H9 (cell line): ENCODE results near the gene LYPD4. TPM values are rescaled to one million over a fixed set of nuclear protein-coding genes. Genes with fewer than 3 reads are reported as not detected.

Experiments
- DNase-seq: peaks from one replicate; pipeline ENCODE4 v3.0.0-alpha.2; 2017
- H2AFZ ChIP-seq: one replicate; pipeline ENCODE4 v1.6.1; 2013; ENCODE audit warnings: mild to moderate bottlenecking, low read length, control low read depth, moderate library complexity
- H2AK5ac ChIP-seq: 2 replicates; pipeline ENCODE4 v1.6.1; 2013; ENCODE audit warnings: low read length, control low read depth, mixed read lengths; ENCODE audit not compliant: insufficient read length
- H2BK120ac ChIP-seq: one replicate; pipeline ENCODE4 v1.6.1; 2013; ENCODE audit warnings: low read depth, mild to moderate bottlenecking, low read length, control low read depth, inconsistent platforms; ENCODE audit not compliant: poor library complexity, severe bottlenecking
- H2BK12ac ChIP-seq: 2 replicates; pipeline ENCODE4 v1.6.1; 2013; ENCODE audit warnings: low read length, control low read depth, mixed read lengths, low read depth; ENCODE audit not compliant: insufficient read length
- H2BK15ac ChIP-seq: 2 replicates; pipeline ENCODE4 v1.6.1; 2013; ENCODE audit warnings: low read depth, low read length, control low read depth
- H2BK20ac ChIP-seq: one replicate; pipeline ENCODE4 v1.6.1; 2013; ENCODE audit warnings: low read depth, mild to moderate bottlenecking, low read length, control low read depth, inconsistent platforms; ENCODE audit not compliant: poor library complexity, severe bottlenecking
- H2BK5ac ChIP-seq: 2 replicates; pipeline ENCODE4 v1.6.1; 2013; ENCODE audit warnings: low read length, control low read depth, mixed read lengths; ENCODE audit not compliant: insufficient read length
- H3K14ac ChIP-seq: 2 replicates; pipeline ENCODE4 v1.6.1; 2013; ENCODE audit warnings: low read length, control low read depth; ENCODE audit not compliant: insufficient read depth
- H3K18ac ChIP-seq: 2 replicates; pipeline ENCODE4 v1.6.1; 2013; ENCODE audit warnings: low read depth, mild to moderate bottlenecking, mixed read lengths, low read length, control low read depth; ENCODE audit not compliant: insufficient read length
- H3K23ac ChIP-seq: 2 replicates; pipeline ENCODE4 v1.6.1; 2013; ENCODE audit warnings: low read length, control low read depth, mixed read lengths, low read depth; ENCODE audit not compliant: insufficient read length
- H3K23me2 ChIP-seq: 2 replicates; pipeline ENCODE4 v1.6.1; 2013; ENCODE audit warnings: low read depth, mild to moderate bottlenecking, mixed read lengths, low read length, control low read depth; ENCODE audit not compliant: insufficient read length, poor library complexity, severe bottlenecking
- H3K27ac ChIP-seq: 2 replicates; pipeline ENCODE4 v1.5.1; 2013; ENCODE audit warnings: low read length, control low read depth, mixed read lengths, low read depth; ENCODE audit not compliant: insufficient read length
- H3K27me3 ChIP-seq: 2 replicates; pipeline ENCODE4 v1.6.1; 2013; ENCODE audit warnings: low read length, control low read depth, inconsistent platforms; ENCODE audit not compliant: insufficient read depth
- H3K4ac ChIP-seq: 2 replicates; pipeline ENCODE4 v1.6.1; 2013; ENCODE audit warnings: low read depth, mild to moderate bottlenecking, control low read depth, inconsistent platforms, low read length, moderate library complexity
- H3K4me1 ChIP-seq: 2 replicates; pipeline ENCODE4 v1.6.1; 2013; ENCODE audit warnings: low read length, control low read depth, inconsistent platforms; ENCODE audit not compliant: insufficient read depth
- H3K4me2 ChIP-seq: 2 replicates; pipeline ENCODE4 v1.6.1; 2013; ENCODE audit warnings: low read length, control low read depth, mixed read lengths; ENCODE audit not compliant: insufficient read length, insufficient read depth
- H3K56ac ChIP-seq: 2 replicates; pipeline ENCODE4 v1.6.1; 2013; ENCODE audit warnings: low read depth, mild to moderate bottlenecking, mixed read lengths, low read length, control low read depth; ENCODE audit not compliant: insufficient read length
- H3K79me1 ChIP-seq: 2 replicates; pipeline ENCODE4 v1.6.1; 2013; ENCODE audit warnings: low read depth, mild to moderate bottlenecking, moderate library complexity, low read length, control low read depth, inconsistent platforms; ENCODE audit not compliant: insufficient read depth, poor library complexity, severe bottlenecking
- H3K79me2 ChIP-seq: 2 replicates; pipeline ENCODE4 v1.6.1; 2013; ENCODE audit warnings: low read length, control low read depth, inconsistent platforms; ENCODE audit not compliant: insufficient read depth
- H3K9ac ChIP-seq: 2 replicates; pipeline ENCODE4 v1.6.1; 2013; ENCODE audit warnings: low read length, control low read depth, mixed read lengths; ENCODE audit not compliant: insufficient read length; ENCODE audit errors: extremely low read depth
- H3K9me3 ChIP-seq: one replicate; pipeline ENCODE4 v1.6.1; 2013; ENCODE audit warnings: low read depth, low read length, inconsistent platforms; ENCODE audit not compliant: control insufficient read depth
- H3T11ph ChIP-seq: one replicate; pipeline ENCODE4 v1.6.1; 2013; ENCODE audit warnings: mild to moderate bottlenecking, low read length, control low read depth, inconsistent platforms
- H4K20me1 ChIP-seq: one replicate; pipeline ENCODE4 v1.6.1; 2013; ENCODE audit not compliant: control insufficient read depth, insufficient read length, insufficient read depth
- H4K5ac ChIP-seq: 2 replicates; pipeline ENCODE4 v1.6.1; 2013; ENCODE audit warnings: low read depth, mild to moderate bottlenecking, mixed read lengths, low read length, control low read depth; ENCODE audit not compliant: insufficient read length
- H4K8ac ChIP-seq: replicated peaks from 2 replicates; pipeline ENCODE4 v1.6.1; 2013; ENCODE audit warnings: low read length, control low read depth, mixed read lengths, low read depth; ENCODE audit not compliant: insufficient read length
- H4K91ac ChIP-seq: 2 replicates; pipeline ENCODE4 v1.6.1; 2013; ENCODE audit warnings: low read depth, mild to moderate bottlenecking, moderate library complexity, mixed read lengths, low read length, control low read depth; ENCODE audit not compliant: insufficient read length
- H3K27ac Mint-ChIP-seq, 3 experiments: 2 replicates in 2 of 3; 3 replicates in 1 of 3; pipeline ENCODE4 v1.8.0; 2020 to 2021; ENCODE audit warnings: mixed read lengths in 3 of 3, mild to moderate bottlenecking in 1 of 3, moderate library complexity in 1 of 3
- H3K27me3 Mint-ChIP-seq: 2 replicates; pipeline ENCODE4 v1.8.0; 2021; ENCODE audit warnings: low read depth, mild to moderate bottlenecking, moderate library complexity, mixed read lengths
- H3K36me3 Mint-ChIP-seq, 3 experiments: 2 replicates in 2 of 3; 3 replicates in 1 of 3; pipeline ENCODE4 v1.8.0; 2020 to 2021; ENCODE audit warnings: low read depth in 3 of 3, mixed read lengths in 3 of 3; ENCODE audit not compliant: insufficient read depth in 1 of 3
- H3K4me1 Mint-ChIP-seq, 2 experiments: 2 replicates each; pipeline ENCODE4 v1.8.0; 2020; ENCODE audit warnings: mixed read lengths in 2 of 2
- H3K4me3 Mint-ChIP-seq, 2 experiments: 2 replicates in 1 of 2; 3 replicates in 1 of 2; pipeline ENCODE4 v1.8.0; 2020 to 2021; ENCODE audit warnings: mild to moderate bottlenecking in 2 of 2, mixed read lengths in 2 of 2, moderate library complexity in 1 of 2
- H3K9me3 Mint-ChIP-seq, 2 experiments: 2 replicates in 1 of 2; 3 replicates in 1 of 2; pipeline ENCODE4 v1.8.0; 2020; ENCODE audit warnings: mild to moderate bottlenecking in 2 of 2, mixed read lengths in 2 of 2, moderate library complexity in 1 of 2
- WGBS: extraction: QIAGEN DNeasy Blood & Tissue Kit; methylation state at CpG from one replicate; pipeline ENCODE4 v1.1.7; 2013; ENCODE audit warnings: missing lambda C conversion rate, low lambda C conversion rate, mixed read lengths; ENCODE audit not compliant: insufficient read length; ENCODE audit errors: extremely low coverage; 5-methylcytosine and 5-hydroxymethylcytosine counted together
- total RNA-seq: library from RNA; stranded (reverse); gene quantifications from 2 replicates; pipeline ENCODE4 v1.2.1, GENCODE V29; 2021
- TF ChIP-seq, protein P1 (sequence below): fragments of 200-600 bp; sonication (generic); conservative IDR thresholded peaks from 3 replicates; pipeline ENCODE4 v1.8.0; 2021; ENCODE audit warnings: antibody characterized with exemption, mild to moderate bottlenecking

The LYPD4 gene
- total RNA-seq, 1 experiment from 2014 or later: not detected

DNA sequence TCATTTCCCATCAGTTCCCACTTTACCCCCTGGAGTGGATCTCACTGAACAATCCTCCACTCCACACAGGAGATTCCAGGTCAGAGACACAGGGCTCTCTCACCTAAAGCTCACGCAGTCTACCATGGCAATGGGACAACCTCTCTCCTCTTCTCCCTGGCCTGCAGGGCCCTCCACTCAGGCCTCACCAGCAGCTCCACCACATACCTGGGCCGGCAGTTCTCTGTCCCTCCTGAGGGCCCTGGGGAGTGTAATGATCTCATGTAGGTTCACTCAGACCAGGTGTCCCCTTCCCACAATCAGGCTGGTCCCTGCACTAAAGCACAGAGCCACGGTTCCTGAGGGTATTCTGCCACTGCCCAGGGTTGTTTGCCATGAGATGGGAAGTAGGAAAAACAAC lies 32.5 kb downstream of the LYPD4 start:
- H3K56ac ChIP-seq: no peak overlapping the region
- H2BK15ac ChIP-seq: no peak overlapping the region
- peaks cover 6% of the 10 kb centered on the region; the same call in 1 of the 2 replicates for H3K27me3 Mint-ChIP-seq
- no peaks in the 10 kb centered on the region for H3K79me2 ChIP-seq
- H3K9me3 Mint-ChIP-seq: peaks cover 20 to 98% of the 10 kb centered on the region in 2 experiments; a peak in 4 of 5 replicates
- H3K4me1 Mint-ChIP-seq: no peaks in the 10 kb centered on the region
- H2BK12ac ChIP-seq: no peak overlapping the region
- H3K27ac Mint-ChIP-seq: no peak overlapping the region
- TF ChIP-seq, protein P1, sequence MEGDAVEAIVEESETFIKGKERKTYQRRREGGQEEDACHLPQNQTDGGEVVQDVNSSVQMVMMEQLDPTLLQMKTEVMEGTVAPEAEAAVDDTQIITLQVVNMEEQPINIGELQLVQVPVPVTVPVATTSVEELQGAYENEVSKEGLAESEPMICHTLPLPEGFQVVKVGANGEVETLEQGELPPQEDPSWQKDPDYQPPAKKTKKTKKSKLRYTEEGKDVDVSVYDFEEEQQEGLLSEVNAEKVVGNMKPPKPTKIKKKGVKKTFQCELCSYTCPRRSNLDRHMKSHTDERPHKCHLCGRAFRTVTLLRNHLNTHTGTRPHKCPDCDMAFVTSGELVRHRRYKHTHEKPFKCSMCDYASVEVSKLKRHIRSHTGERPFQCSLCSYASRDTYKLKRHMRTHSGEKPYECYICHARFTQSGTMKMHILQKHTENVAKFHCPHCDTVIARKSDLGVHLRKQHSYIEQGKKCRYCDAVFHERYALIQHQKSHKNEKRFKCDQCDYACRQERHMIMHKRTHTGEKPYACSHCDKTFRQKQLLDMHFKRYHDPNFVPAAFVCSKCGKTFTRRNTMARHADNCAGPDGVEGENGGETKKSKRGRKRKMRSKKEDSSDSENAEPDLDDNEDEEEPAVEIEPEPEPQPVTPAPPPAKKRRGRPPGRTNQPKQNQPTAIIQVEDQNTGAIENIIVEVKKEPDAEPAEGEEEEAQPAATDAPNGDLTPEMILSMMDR: no peak
- H2AFZ ChIP-seq: no peak overlapping the region
- no peak overlapping the region for H4K8ac ChIP-seq
- H2BK5ac ChIP-seq: no peak overlapping the region
- no peaks in the 10 kb centered on the region for H4K20me1 ChIP-seq
- H3K9ac ChIP-seq: no peak overlapping the region
- H3K23me2 ChIP-seq: no peaks in the 10 kb centered on the region
- H2AK5ac ChIP-seq: no peak overlapping the region
- no peak overlapping the region for H4K91ac ChIP-seq
- no peak for DNase-seq
- H3K14ac ChIP-seq: no peak overlapping the region
- no peaks in the 10 kb centered on the region; the same call in 1 of the 2 replicates for H3K27me3 ChIP-seq
- H4K5ac ChIP-seq: no peak overlapping the region
- H3K27ac ChIP-seq: no peak overlapping the region
- no peak overlapping the region for H3K4me3 Mint-ChIP-seq
- H3K4ac ChIP-seq: no peak overlapping the region
- no peak overlapping the region for H3K4me2 ChIP-seq
- no peaks in the 10 kb centered on the region for H3K4me1 ChIP-seq
- H2BK20ac ChIP-seq: no peak overlapping the region
- H2BK120ac ChIP-seq: no peak overlapping the region
- no CpG with 5 or more reads among the region's 3 CpGs for WGBS
- no peak overlapping the region for H3K23ac ChIP-seq
- no peaks in the 10 kb centered on the region for H3K9me3 ChIP-seq
- H3K18ac ChIP-seq: no peak overlapping the region
- H3T11ph ChIP-seq: no peak overlapping the region
- H3K79me1 ChIP-seq: no peaks in the 10 kb centered on the region
- H3K36me3 Mint-ChIP-seq: peaks cover 4 to 32% (median 5%) of the 10 kb centered on the region in 3 experiments; a peak in 4 of 7 replicates
